ENCODE measurements around the gene LMX1A. TPM values are rescaled to one million over a fixed set of nuclear protein-coding genes. Genes with fewer than 3 reads are reported as not detected.

Gene LMX1A
- total RNA-seq, 1 donor from 2014 or later, result not detected

- DNase-seq, result no peak
- H3K4me3 Mint-ChIP-seq (ENCODE audit: unreplicated experiment), result no peak overlapping the region
- H3K36me3 Mint-ChIP-seq (ENCODE audit: unreplicated experiment), result no peaks in the 10 kb centered on the region
- peaks cover 2% of the 10 kb centered on the region for H3K27me3 Mint-ChIP-seq (ENCODE audit: unreplicated experiment)
- no peak for TF ChIP-seq CTCF (IDR thresholded peaks at IDR 0.05; ENCODE audit: partially characterized antibody, unreplicated experiment)
- peaks cover 2% of the 10 kb centered on the region for H3K9me3 Mint-ChIP-seq (ENCODE audit: unreplicated experiment)
- H3K27ac Mint-ChIP-seq (ENCODE audit: unreplicated experiment), result no peak overlapping the region
- no peaks in the 10 kb centered on the region for H3K4me1 Mint-ChIP-seq (ENCODE audit: low read depth, unreplicated experiment)
Measured at GRCh38 chr1:165189913-165190312, 166.6 kb downstream of the LMX1A start.

DNA sequence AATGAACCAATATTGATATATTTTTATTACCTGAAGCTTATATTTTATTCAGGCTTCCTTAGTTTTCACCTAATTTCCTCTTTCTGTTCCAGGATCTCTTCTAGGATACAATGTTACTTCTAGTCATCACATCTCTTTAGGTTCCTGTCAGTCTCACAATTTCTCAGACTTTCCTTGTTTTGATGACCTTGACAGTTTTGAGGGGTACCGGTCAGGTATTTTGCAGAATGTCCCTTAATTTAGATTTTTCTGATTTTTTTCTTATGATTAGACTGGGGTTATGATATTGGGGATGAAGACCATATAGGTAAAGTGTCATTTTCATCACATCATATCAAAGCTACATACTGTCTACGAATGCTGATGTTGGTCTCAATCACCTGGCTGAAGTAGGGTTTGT lies 167.5 kb downstream of the LMX1A start:
- no peak for DNase-seq
- Mint-ChIP-seq H3K36me3 (ENCODE audit: unreplicated experiment) (peaks cover 3% of the 10 kb centered on the region), H3K4me1 (ENCODE audit: low read depth, unreplicated experiment) (no peaks in the 10 kb centered on the region), H3K27ac (ENCODE audit: unreplicated experiment) (no peak overlapping the region), H3K4me3 (ENCODE audit: unreplicated experiment) (no peak overlapping the region), H3K9me3 (ENCODE audit: unreplicated experiment) (peaks cover 3% of the 10 kb centered on the region), H3K27me3 (ENCODE audit: unreplicated experiment) (peaks cover 2% of the 10 kb centered on the region)
- TF ChIP-seq CTCF (IDR thresholded peaks at IDR 0.05; ENCODE audit: partially characterized antibody, unreplicated experiment), result no peak

GRCh38 chr1:165187031-165188009 lies 169.2 kb downstream of the LMX1A start:
- Mint-ChIP-seq H3K4me3 (ENCODE audit: unreplicated experiment) (no peak overlapping the region), H3K27me3 (ENCODE audit: unreplicated experiment) (peaks cover 2% of the 10 kb centered on the region), H3K27ac (ENCODE audit: unreplicated experiment) (no peak overlapping the region), H3K9me3 (ENCODE audit: unreplicated experiment) (peaks cover 6% of the 10 kb centered on the region), H3K36me3 (ENCODE audit: unreplicated experiment) (peaks cover 10% of the 10 kb centered on the region), H3K4me1 (ENCODE audit: low read depth, unreplicated experiment) (no peaks in the 10 kb centered on the region)
- no peak for DNase-seq
- TF ChIP-seq CTCF (IDR thresholded peaks at IDR 0.05; ENCODE audit: partially characterized antibody, unreplicated experiment), result no peak

- Mint-ChIP-seq H3K27me3 (ENCODE audit: unreplicated experiment) (peaks cover 2% of the 10 kb centered on the region), H3K9me3 (ENCODE audit: unreplicated experiment) (peaks cover 6% of the 10 kb centered on the region), H3K36me3 (ENCODE audit: unreplicated experiment) (peaks cover 13% of the 10 kb centered on the region), H3K4me1 (ENCODE audit: low read depth, unreplicated experiment) (no peaks in the 10 kb centered on the region), H3K4me3 (ENCODE audit: unreplicated experiment) (no peak overlapping the region), H3K27ac (ENCODE audit: unreplicated experiment) (no peak overlapping the region)
- no peak for TF ChIP-seq CTCF (IDR thresholded peaks at IDR 0.05; ENCODE audit: partially characterized antibody, unreplicated experiment)
- DNase-seq, result no peak
Measured at GRCh38 chr1:165185161-165185889, 171.2 kb downstream of the LMX1A start.

Data from glutamatergic neuron (in vitro differentiated cells).